ENCODE results near the gene CEBPE.

CEBPE gene

GRCh38 chr14:23151342-23151741 lies 32.3 kb upstream of the CEBPE start:
- FAIRE-seq, result no peak
- TF ChIP-seq CTCF (IDR thresholded peaks at IDR 0.05; ENCODE audit: insufficient read depth, missing control alignments), result no peak
- no peak for DNase-seq (ENCODE audit: insufficient read length, low spot score)

DNA sequence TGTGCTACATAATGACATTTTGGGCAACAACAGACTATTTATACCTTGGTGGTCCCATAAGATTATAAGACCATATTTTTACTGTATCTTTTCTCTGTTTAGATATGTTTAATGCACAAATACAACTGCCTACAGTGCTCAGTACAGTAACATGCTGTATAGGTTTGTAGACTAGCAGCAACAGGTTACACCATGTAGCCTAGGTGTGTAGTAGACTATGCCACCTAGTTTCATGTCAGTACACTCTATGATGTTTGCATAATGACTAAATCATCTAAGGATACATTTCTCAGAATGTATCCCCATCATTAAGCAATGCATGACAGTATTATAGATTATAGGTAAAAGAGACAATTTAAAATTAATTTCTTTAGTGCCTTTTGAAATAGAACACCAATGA lies 30.7 kb upstream of the CEBPE start:
- no peak for TF ChIP-seq CTCF (IDR thresholded peaks at IDR 0.05; ENCODE audit: insufficient read depth, missing control alignments)
- FAIRE-seq (no peak), DNase-seq (ENCODE audit: insufficient read length, low spot score) (no peak)

DNA sequence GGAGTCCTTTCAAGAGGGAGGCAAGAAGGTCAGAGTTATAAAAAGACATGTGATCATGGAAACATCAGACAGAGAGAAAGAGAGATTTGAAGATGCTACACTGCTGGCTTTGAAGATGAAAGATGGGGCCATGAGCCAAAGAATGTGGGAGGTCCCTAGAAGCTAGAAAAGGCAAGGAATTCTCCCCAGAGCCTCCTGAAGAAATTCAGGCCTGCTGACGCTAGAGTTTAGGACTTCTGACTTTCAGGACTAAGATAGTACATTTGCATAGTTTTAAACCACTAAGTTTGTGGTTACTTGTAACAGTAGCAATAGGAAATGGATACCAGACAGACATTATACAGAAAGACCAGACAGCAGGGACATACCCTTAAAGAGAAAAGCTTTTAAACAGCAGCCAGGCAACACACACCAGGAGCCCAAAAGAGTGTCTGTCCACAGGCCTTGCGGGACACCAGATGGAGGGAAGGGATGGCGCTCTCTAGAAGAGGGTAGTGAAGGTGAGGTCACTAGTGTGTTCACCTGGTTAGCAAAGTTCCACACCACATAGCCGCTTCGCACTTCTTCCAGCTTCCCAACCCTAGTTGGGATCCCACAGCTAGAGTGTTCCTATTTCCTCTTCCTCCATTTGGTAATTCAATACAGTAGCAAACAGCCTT lies 29.7 kb upstream of the CEBPE start:
- DNase-seq (ENCODE audit: insufficient read length, low spot score) (no peak), FAIRE-seq (no peak)
- TF ChIP-seq CTCF (IDR thresholded peaks at IDR 0.05; ENCODE audit: insufficient read depth, missing control alignments), result no peak

GRCh38 chr14:23147676-23148075 lies 28.6 kb upstream of the CEBPE start:
- DNase-seq (ENCODE audit: insufficient read length, low spot score) (no peak), FAIRE-seq (no peak)
- TF ChIP-seq CTCF (IDR thresholded peaks at IDR 0.05; ENCODE audit: insufficient read depth, missing control alignments), result no peak

DNA sequence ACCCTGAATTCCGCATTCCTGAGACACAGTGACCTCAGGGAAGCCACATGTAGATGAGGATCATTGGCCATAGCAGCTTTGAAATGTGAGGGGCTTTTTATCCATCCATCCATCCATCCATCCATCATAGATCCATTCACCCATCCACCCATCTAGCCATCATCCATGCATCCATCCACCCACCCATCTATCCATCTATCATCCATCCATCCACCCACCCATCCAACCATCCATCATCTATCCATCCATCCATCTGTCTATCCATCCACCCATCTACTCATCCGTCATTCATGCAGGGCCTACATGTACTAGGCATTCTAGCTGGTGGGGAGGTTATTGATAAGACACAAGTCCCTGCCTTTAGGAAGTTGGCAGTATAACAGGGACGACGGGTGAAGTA lies 27.9 kb upstream of the CEBPE start:
- no peak for TF ChIP-seq CTCF (IDR thresholded peaks at IDR 0.05; ENCODE audit: insufficient read depth, missing control alignments)
- DNase-seq (ENCODE audit: insufficient read length, low spot score) (no peak), FAIRE-seq (no peak)

- TF ChIP-seq CTCF (IDR thresholded peaks at IDR 0.05; ENCODE audit: insufficient read depth, missing control alignments), result no peak
- DNase-seq (ENCODE audit: insufficient read length, low spot score), result no peak
- no peak for FAIRE-seq
Observed at GRCh38 chr14:23146351-23146910, 27.4 kb upstream of the CEBPE start.

DNA sequence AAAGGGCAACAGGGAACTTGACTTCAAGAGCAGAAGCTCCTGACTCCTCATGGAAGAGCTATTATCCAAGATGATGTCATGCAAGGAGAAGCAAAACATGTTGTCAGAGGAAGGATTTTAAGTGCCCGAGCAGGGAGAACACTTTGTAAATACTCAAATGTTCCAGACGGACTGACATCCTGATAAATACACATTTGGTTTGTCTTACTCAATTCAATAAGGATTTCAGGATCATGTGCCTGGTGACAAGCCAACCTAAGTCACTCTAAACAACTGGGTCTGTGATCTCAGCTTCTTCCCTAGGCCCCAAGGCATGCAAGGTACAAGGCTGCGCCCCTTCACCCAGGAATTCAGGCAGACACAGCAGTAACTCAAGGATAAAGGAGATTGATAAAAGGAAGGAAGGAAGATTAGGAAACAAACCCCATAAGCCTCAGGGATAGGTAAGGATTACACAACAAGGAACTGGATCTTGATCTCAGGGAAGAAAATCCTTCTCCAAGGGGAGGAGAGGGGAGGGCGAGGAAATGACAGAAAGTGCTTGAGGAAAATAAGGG lies 26.8 kb upstream of the CEBPE start:
- FAIRE-seq, result no peak
- no peak for DNase-seq (ENCODE audit: insufficient read length, low spot score)

More for the DNA sequence above, 26.8 kb upstream of the CEBPE start:
- TF ChIP-seq CTCF (IDR thresholded peaks at IDR 0.05; ENCODE audit: insufficient read depth, missing control alignments), result no peak
